Cardiac fibroblast (primary cell): Measurements from ENCODE around the gene ERBB3.

Source experiments
- DNase-seq, 2 donors: peaks; one replicate each; pipeline versions ENCODE4 v3.0.0 to v3.0.0-alpha.2; 2010; ENCODE audit warnings: low read depth in 2 of 2
- H3K4me3 ChIP-seq, 2 donors: replicated peaks in 1 of 2; 1 replicate in 1 of 2; 2 replicates in 1 of 2; pipeline ENCODE4 v1.5.1; 2011; ENCODE audit warnings: low read depth in 2 of 2, low read length in 2 of 2, mild to moderate bottlenecking in 2 of 2, moderate library complexity in 1 of 2
- TF ChIP-seq, protein P1 (sequence below): IDR thresholded peaks from one replicate; pipeline ENCODE4 v1.5.1; 2011; ENCODE audit warnings: low read depth, mild to moderate bottlenecking, low read length, inconsistent platforms

Gene ERBB3

DNA sequence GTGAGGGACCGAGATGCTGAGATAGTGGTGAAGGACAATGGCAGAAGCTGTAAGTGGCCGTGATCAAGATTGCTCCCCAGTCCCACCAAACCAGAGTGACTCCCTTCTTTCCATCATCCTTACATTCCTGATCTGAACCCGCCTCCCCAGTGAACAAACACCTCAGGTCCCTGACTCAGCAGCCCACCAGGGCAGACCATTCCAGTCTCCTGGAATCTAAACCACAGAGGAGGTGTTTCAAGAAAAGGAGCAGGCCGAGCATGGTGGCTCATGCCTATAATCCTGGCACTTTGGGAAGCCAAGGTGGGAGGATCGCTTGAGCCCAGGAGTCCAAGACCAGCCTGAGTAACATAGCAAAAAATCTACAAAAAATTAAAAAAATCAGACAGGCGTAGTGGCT, 6.6 kb downstream of the ERBB3 start:
- TF ChIP-seq, protein P1, sequence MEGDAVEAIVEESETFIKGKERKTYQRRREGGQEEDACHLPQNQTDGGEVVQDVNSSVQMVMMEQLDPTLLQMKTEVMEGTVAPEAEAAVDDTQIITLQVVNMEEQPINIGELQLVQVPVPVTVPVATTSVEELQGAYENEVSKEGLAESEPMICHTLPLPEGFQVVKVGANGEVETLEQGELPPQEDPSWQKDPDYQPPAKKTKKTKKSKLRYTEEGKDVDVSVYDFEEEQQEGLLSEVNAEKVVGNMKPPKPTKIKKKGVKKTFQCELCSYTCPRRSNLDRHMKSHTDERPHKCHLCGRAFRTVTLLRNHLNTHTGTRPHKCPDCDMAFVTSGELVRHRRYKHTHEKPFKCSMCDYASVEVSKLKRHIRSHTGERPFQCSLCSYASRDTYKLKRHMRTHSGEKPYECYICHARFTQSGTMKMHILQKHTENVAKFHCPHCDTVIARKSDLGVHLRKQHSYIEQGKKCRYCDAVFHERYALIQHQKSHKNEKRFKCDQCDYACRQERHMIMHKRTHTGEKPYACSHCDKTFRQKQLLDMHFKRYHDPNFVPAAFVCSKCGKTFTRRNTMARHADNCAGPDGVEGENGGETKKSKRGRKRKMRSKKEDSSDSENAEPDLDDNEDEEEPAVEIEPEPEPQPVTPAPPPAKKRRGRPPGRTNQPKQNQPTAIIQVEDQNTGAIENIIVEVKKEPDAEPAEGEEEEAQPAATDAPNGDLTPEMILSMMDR, result no peak
- DNase-seq, result no peak
- H3K4me3 ChIP-seq, result no peak overlapping the region

DNA sequence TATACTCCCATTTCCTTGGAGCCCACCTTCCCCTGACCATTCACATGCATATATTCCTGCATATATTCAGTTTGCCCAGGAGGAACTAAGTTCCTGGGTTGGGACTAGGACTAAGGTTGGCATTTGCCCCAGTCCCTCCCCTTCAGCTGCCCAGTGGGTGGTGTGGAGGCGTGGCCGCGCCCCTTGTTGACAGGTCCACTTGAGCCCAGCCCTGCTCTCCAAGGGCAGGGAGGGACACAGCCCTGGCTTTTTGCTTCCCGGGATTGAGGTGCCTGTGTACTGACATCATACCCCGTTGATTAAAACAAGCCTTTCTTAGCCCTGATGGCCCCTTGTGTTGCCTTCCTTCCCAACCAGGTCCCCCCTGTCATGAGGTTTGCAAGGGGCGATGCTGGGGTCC, 7.3 kb downstream of the ERBB3 start:
- TF ChIP-seq, protein P1, result no peak
- no peak overlapping the region for H3K4me3 ChIP-seq
- DNase-seq, result peak in 1 of 2 donors; percentile 42

- no peak for DNase-seq
- H3K4me3 ChIP-seq, result no peak overlapping the region
- TF ChIP-seq, protein P1, result no peak
Observed at GRCh38 chr12:56097738-56098137, 17.8 kb downstream of the ERBB3 start.

DNA sequence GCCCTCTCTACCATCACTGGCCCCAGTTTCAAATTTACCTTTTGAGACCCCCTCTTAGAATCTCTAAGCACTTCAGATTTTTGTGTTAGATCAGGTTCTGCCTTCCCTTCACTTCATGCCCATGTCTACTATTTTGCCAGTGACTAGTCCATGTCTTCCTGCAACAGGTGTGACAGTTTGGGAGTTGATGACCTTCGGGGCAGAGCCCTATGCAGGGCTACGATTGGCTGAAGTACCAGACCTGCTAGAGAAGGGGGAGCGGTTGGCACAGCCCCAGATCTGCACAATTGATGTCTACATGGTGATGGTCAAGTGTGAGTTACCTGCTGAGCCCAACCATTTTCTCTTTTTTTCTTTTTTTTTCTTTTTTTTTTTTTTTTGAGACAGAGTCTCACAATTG, 18.6 kb downstream of the ERBB3 start:
- no peak for DNase-seq
- TF ChIP-seq, protein P1, result no peak
- no peak overlapping the region for H3K4me3 ChIP-seq

DNA sequence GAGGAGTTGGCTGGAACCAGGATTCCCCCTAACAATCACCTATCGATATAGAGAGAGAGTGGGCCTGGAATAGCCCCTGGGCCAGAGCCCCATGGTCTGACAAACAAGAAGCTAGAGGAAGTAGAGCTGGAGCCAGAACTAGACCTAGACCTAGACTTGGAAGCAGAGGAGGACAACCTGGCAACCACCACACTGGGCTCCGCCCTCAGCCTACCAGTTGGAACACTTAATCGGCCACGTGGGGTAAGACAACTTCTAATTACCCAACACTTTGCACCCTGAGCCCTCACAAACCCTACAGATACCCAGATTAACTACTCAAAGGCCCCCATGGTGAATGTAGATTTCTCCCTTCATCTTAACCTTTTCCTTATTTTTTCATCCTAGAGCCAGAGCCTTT, 19.8 kb downstream of the ERBB3 start:
- TF ChIP-seq, protein P1, result no peak
- H3K4me3 ChIP-seq, result no peak overlapping the region
- no peak for DNase-seq

- TF ChIP-seq, protein P1, result no peak
- no peak overlapping the region for H3K4me3 ChIP-seq
- DNase-seq, result no peak
Observed at GRCh38 chr12:56101045-56101444, 21.1 kb downstream of the ERBB3 start.

DNA sequence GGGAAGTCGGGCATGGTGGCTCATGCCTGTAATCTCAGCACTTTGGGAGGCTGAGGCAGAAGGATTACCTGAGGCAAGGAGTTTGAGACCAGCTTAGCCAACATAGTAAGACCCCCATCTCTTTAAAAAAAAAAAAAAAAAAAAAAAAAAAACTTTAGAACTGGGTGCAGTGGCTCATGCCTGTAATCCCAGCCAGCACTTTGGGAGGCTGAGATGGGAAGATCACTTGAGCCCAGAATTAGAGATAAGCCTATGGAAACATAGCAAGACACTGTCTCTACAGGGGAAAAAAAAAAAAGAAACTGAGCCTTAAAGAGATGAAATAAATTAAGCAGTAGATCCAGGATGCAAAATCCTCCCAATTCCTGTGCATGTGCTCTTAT, 22.7 kb downstream of the ERBB3 start:
- TF ChIP-seq, protein P1, result no peak
- no peak for DNase-seq
- H3K4me3 ChIP-seq, result no peak overlapping the region
